ENCODE results near the gene NEO1.

DNA sequence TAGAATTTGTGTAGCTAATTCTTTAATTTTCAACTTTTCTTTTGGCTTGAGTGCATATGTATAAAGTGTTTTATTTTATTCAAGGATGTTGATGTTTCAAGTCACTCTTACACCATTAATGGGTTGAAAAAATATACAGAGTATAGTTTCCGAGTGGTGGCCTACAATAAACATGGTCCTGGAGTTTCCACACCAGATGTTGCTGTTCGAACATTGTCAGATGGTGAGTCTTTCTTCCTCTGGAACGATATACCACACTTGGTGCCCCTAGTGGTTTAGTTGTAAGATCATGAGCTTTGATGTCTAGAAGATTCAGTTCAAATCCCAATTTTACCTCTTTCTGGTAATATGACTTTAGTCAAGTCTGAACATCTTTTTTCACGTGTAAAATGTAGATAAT lies 197.2 kb downstream of the NEO1 start:
- TF ChIP-seq RAD21 (IDR thresholded peaks at IDR 0.05; ENCODE audit: low read length) (no peak), ELF1 (IDR thresholded peaks at IDR 0.05) (no peak), POLR2AphosphoS5 (IDR thresholded peaks at IDR 0.05; ENCODE audit: low read depth, low read length) (no peak), RFX5 (IDR thresholded peaks at IDR 0.05; ENCODE audit: low read length) (no peak), MAX (IDR thresholded peaks at IDR 0.05; ENCODE audit: low read depth) (no peak), FOXM1 (IDR thresholded peaks at IDR 0.05; ENCODE audit: low read depth) (no peak), EZH2phosphoT487 (IDR thresholded peaks at IDR 0.05; ENCODE audit: borderline replicate concordance, low read depth) (no peak)
- TF ChIP-seq, protein P1, sequence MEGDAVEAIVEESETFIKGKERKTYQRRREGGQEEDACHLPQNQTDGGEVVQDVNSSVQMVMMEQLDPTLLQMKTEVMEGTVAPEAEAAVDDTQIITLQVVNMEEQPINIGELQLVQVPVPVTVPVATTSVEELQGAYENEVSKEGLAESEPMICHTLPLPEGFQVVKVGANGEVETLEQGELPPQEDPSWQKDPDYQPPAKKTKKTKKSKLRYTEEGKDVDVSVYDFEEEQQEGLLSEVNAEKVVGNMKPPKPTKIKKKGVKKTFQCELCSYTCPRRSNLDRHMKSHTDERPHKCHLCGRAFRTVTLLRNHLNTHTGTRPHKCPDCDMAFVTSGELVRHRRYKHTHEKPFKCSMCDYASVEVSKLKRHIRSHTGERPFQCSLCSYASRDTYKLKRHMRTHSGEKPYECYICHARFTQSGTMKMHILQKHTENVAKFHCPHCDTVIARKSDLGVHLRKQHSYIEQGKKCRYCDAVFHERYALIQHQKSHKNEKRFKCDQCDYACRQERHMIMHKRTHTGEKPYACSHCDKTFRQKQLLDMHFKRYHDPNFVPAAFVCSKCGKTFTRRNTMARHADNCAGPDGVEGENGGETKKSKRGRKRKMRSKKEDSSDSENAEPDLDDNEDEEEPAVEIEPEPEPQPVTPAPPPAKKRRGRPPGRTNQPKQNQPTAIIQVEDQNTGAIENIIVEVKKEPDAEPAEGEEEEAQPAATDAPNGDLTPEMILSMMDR (IDR thresholded peaks at IDR 0.05) = no peak
- TF ChIP-seq, protein P2, sequence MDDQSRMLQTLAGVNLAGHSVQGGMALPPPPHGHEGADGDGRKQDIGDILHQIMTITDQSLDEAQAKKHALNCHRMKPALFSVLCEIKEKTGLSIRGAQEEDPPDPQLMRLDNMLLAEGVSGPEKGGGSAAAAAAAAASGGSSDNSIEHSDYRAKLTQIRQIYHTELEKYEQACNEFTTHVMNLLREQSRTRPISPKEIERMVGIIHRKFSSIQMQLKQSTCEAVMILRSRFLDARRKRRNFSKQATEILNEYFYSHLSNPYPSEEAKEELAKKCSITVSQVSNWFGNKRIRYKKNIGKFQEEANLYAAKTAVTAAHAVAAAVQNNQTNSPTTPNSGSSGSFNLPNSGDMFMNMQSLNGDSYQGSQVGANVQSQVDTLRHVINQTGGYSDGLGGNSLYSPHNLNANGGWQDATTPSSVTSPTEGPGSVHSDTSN (IDR thresholded peaks at IDR 0.05) = no peak
- TF ChIP-seq, protein P3, sequence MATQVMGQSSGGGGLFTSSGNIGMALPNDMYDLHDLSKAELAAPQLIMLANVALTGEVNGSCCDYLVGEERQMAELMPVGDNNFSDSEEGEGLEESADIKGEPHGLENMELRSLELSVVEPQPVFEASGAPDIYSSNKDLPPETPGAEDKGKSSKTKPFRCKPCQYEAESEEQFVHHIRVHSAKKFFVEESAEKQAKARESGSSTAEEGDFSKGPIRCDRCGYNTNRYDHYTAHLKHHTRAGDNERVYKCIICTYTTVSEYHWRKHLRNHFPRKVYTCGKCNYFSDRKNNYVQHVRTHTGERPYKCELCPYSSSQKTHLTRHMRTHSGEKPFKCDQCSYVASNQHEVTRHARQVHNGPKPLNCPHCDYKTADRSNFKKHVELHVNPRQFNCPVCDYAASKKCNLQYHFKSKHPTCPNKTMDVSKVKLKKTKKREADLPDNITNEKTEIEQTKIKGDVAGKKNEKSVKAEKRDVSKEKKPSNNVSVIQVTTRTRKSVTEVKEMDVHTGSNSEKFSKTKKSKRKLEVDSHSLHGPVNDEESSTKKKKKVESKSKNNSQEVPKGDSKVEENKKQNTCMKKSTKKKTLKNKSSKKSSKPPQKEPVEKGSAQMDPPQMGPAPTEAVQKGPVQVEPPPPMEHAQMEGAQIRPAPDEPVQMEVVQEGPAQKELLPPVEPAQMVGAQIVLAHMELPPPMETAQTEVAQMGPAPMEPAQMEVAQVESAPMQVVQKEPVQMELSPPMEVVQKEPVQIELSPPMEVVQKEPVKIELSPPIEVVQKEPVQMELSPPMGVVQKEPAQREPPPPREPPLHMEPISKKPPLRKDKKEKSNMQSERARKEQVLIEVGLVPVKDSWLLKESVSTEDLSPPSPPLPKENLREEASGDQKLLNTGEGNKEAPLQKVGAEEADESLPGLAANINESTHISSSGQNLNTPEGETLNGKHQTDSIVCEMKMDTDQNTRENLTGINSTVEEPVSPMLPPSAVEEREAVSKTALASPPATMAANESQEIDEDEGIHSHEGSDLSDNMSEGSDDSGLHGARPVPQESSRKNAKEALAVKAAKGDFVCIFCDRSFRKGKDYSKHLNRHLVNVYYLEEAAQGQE (IDR thresholded peaks at IDR 0.05; ENCODE audit: low read depth, low read length) = no peak
- TF ChIP-seq, protein P4, sequence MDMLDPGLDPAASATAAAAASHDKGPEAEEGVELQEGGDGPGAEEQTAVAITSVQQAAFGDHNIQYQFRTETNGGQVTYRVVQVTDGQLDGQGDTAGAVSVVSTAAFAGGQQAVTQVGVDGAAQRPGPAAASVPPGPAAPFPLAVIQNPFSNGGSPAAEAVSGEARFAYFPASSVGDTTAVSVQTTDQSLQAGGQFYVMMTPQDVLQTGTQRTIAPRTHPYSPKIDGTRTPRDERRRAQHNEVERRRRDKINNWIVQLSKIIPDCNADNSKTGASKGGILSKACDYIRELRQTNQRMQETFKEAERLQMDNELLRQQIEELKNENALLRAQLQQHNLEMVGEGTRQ (IDR thresholded peaks at IDR 0.05; ENCODE audit: borderline replicate concordance, low read depth, low read length) = no peak
